GM21825 (cell line): ENCODE results near the gene MARCHF5.
"Not testable (repeated sequence)": the region's sequence is repeated elsewhere in the genome, so short reads cannot be mapped to it uniquely, and the experiment has no call there.

Experiments
- ATAC-seq: cut with Tn5 transposase; IDR thresholded peaks from one replicate; pipeline ENCODE4 v1.9.1; 2021; ENCODE audit warnings: mild to moderate bottlenecking, moderate library complexity; ENCODE audit not compliant: unreplicated experiment

MARCHF5 gene

DNA sequence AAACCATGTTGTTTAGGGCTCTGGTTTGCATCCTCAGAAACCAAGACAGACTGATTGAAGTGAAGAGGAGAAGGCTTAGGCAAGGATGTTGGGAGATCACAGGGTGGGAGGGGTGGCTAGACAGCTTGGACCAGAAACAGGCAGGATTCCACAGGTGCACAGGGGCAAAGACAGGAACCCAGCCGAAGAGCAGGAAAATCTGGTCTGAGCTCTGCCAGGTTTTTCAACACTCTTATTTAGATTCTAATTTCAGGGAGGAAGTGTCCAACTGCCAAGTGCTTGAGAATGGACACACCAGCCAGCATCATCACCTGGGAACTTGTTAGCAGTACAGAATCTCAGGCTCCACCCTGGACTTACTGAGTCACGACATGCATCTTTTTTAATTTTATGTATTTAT lies 93.8 kb downstream of the MARCHF5 start:
- ATAC-seq: no peak

GRCh38 chr10:92385831-92386230 lies 94.9 kb downstream of the MARCHF5 start:
- no peak for ATAC-seq

DNA sequence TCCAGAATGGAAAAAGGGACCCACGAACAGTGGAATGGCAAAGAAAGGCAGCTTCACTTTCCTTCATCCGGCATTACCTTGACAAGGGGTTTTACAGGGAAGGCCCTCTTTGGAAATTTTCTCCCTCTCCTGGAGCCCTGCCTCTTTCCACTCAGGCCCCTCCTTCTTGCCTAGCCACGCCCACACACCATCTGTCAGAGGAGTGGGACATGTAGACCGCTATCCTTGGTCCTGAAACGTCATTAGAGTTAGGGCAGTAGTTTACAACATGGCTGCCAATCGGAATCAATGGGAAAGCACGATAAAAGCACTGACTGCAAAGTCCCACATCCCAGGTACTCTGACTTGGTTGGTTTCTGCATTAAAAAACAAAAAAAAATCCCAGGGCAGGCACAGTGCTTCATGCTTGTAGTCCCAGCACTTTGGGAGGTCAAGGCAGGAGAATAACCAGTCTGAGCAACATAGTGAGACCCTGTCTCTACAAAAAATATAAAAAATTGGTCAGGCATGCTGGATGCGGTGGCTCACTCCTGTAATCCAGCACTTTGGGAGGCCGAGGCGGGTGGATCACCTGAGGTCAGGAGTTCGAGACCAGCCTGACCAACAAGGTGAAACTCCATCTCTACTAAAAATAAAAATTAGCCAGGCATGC lies 96.4 kb downstream of the MARCHF5 start:
- ATAC-seq: no peak

GRCh38 chr10:92393173-92393572 lies 102.2 kb downstream of the MARCHF5 start:
- ATAC-seq: not testable (repeated sequence)

GRCh38 chr10:92395271-92395670 lies 104.3 kb downstream of the MARCHF5 start:
- no peak for ATAC-seq

DNA sequence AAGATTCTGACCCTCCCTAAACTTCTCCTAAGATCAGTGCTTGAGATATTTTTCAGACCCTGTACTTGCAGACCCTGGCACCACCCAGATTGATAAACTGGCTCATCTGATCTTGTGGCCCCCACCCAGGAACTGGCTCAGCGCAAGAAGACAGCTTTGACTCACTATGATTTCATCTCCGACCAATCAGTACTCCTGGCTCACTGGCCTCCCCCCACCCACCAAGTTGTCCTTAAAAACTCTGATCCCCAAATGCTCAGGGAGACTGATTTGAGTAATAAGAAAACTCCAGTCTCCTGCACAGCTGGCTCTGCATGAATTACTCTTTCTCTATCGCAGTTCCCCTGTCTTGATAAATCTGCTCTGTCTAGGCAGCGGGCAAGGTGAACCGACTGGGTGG lies 111.3 kb downstream of the MARCHF5 start:
- ATAC-seq: not testable (repeated sequence)
